HL-60/S4 (cell line): ENCODE measurements around the gene RNF135.
"Not testable (repeated sequence)": the region's sequence is repeated elsewhere in the genome, so short reads cannot be mapped to it uniquely, and the experiment has no call there.

Source experiments
- in situ Hi-C: fragments of 300-500 bp; cut with MboI; formaldehyde crosslinking; loops from 2 replicates; pipeline ENCODE4 v1.14.3; 2022; ENCODE audit warnings: low sequenced_read_pairs

RNF135 gene

DNA sequence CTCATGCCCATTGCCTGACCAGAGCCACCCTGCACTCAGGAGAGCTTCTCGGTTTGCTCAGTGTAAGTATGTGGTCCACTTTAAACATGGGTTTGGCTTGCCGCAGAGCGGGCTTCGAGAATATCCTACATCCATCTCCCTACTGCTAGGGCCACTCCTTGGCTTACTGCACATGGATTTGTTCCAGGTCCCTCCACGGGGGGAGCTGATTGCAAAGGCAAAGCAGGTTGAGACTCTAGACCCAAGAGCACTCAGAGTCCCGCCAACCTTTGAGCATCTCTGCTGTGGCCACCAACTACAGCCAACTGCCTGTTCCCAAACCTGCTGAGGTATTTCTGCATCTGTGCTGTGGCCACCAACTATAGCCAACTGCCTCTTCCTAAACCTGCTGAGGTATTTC, 26.4 kb downstream of the RNF135 start:
- in situ Hi-C loops = no loop called here

DNA sequence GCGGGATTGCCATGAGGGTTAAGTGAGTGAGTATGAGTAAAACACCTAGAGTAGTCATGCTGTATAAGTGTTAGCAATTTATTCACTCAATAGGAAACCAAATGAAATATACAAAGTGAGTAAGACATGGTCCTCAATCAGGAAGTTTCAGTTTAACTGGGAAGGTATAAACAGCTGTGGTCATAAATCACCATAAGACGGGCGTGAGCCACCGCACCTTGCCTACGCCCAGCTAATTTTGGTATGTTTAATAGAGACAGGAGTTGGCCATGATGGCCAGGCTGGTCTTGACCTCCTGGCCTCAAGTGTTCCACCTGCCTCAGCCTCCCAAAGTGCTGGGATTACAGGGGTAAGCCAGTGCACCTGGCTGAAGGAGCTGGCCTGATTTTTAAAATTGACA, 27.0 kb downstream of the RNF135 start:
- in situ Hi-C loops = no loop called here

DNA sequence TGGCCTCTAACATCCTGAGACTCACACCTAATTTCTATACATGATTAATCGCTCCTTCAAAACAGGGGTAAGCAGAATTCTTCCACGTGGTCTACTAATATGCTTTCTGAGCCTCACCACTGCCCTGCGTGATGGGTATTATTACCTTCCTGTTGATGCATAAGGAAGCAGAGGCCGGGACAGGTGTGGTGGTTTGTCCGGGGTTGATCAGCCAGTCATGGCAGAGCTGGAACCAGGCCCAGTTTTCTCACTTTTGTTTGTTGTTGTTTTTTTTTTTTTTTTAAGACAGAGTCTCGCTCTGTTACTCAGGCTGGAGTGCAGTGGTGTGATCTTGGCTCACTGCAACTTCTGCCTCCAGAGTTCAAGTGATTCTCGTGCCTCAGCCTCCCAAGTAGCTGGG, 31.2 kb downstream of the RNF135 start:
- in situ Hi-C loops = loop anchor here (25.0 kb wide), 1 partner anchor 385 kb away; the partner anchor contains the start of gene RAB11FIP4

DNA sequence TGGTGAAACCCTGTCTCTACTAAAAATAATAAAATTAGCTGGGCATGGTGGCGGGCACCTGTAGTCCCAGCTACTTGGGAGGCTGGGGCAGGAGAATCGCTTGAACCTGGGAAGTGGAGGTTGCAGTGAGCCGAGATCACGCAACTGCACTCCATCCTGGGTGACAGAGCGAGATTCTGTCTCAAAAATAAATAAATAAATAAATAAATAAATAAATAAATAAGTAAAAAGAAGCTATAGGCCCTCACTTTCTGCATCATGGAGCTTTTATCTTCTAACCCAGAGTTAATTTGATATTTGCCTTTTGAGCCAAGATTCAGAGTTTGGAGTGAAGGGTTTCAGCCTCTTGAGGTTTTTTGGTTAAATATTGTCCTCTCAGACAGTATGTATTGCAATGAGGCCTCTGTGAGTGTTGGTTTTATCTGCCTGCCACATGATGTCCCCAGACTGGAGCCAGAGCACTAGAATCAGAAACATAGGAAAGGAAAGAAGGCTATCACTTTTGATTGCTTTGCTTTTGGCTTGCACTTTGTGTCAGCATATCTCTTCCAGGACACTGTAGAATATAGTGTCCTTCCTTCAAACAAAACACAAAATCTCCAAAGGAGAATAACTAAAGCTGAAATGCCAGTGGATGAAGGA, 32.5 kb downstream of the RNF135 start:
- in situ Hi-C loops = loop anchor here (25.0 kb wide), 1 partner anchor 384 kb away; the partner anchor contains the start of gene RAB11FIP4

DNA sequence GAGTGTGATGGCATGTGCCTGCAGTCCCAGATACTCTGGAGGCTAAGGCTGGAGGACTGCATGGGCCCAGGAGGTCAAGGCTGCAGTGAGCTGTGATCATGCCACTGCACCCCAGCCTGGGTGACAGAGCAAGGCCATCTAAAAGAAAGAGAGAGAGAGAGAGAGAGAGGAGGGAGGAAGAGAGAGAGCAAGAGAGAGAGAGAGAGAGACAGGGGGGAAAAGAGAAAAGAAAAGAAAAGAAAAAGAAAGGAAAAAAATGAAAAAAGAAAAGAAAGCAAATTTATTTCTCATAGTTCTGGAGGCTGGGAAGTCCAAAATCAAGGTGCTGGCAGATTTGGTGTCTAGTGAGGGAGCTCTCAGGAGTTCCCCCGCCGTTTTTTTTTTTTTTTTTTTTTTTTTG, 33.3 kb downstream of the RNF135 start:
- in situ Hi-C loops = loop anchor here (25.0 kb wide), 1 partner anchor 383 kb away; the partner anchor contains the start of gene RAB11FIP4

DNA sequence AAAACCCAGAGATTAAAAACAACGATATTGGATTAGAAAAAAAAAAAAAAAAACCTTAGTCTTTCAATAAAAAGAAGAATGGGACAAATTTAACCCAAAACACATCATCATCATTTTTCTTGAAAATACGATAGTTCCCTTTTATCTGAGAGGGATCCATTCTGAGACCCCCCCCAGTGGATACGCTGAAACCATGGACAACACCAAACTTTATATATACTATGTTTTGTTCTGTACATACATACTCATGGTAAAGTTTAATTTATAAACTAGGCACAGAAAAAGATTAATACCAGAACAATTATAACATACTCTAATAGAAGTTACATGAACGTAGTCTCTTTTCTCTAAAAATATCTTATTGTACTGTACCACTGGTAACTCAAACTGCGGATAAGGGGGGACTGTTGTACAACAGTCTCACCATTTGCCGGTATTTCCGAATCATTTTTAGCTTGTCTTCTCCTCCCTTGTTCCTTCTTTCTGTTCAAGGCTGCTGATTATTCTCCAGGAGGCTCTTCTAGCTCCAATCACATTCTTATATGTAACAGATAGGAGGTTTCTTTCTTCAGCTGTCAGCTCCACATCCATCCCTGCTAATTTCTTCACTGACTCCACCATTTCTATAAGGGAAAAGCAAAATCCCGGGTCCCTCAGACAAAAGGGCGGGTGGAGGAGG, 37.0 kb downstream of the RNF135 start:
- in situ Hi-C loops = loop anchor here (25.0 kb wide), 1 partner anchor 379 kb away; the partner anchor contains the start of gene RAB11FIP4

DNA sequence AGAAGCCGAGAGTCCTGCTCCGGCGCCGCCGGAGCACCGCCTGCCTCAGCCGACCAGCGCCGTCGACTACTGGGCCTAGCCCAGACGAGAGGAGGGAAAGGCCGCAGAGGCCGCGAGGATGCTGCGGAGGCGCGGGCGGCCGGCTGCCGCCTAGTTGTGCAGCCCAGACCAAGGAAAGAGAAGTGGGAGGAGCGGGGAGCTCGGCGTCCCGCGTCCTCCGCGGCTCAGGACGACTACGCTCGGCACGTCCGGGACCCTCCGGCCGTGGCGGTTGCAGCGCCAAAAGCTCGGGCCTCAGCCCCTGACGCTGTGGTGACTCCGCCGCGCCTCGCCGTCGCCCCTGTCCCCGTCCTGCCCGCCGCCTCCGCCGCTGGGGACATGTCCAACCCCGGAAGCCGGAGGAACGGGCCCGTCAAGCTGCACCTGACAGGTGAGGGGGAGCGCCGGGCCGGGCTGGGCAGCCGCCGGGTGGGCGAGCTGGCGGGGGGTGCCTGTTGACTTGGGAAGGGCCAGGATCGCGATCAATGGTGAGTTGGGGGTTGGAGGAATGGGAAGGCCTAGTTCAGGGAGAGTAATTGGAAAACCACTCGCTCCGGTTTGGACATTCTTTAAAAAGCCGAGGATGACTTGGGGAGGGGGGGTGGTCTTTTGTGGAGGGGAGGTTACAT, 37.7 kb downstream of the RNF135 start:
- in situ Hi-C loops = loop anchor here (25.0 kb wide), 1 partner anchor 379 kb away; the partner anchor contains the start of gene RAB11FIP4

DNA sequence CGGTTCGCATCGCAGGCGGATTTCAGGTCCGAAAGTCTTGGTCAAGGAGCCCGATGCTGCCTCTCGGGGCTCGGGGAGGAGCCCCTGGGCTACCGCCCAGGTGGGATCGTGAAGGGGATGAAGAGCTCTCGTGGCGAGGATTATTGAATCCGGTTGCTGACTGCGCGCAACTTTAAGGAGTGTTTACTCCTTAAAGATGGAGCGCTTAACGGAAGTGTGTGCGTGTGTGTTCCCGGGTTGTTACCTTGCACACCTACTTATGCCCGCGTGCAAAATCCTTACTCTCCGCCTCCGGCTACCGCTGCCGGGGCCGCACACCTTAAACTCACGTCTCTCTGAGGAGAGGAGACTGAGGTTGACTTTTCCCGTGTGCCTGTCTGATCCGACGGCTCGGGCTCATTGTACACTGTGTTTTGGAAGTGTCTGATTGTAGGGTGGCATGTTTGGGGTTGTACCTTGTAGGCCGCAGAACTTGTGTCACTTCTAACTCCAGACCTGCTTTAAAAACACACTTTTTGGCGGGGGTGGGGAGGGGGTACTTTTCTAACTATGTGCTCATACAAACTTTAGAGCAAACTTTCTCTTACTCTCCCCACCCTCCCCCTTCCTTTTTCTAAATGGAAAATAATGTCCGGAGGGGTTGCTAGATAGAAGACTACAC, 38.3 kb downstream of the RNF135 start:
- in situ Hi-C loops = loop anchor here (25.0 kb wide), 1 partner anchor 378 kb away; the partner anchor contains the start of gene RAB11FIP4

DNA sequence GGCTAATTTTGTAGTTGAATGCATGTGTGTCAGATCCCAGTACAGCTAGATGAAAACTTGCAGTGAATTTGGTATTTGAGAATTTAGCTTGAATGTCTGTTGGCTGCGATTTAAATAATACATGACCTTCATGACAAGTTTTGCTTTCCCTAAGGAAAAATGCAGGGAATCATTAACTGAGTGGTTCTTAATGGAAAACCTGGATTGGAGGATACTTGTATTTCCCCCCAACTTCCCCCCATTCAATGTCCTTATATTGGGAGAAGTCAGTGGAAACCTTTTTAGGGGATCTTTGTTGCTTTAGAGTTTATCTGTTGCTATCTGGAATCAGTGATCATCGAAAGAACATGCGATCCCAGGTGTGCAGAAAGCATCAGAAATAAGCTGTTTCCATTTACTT, 39.2 kb downstream of the RNF135 start:
- in situ Hi-C loops = loop anchor here (10.0 to 25.0 kb wide), 2 partner anchors 205 to 377 kb away; partner anchors contain the start of gene RAB11FIP4

DNA sequence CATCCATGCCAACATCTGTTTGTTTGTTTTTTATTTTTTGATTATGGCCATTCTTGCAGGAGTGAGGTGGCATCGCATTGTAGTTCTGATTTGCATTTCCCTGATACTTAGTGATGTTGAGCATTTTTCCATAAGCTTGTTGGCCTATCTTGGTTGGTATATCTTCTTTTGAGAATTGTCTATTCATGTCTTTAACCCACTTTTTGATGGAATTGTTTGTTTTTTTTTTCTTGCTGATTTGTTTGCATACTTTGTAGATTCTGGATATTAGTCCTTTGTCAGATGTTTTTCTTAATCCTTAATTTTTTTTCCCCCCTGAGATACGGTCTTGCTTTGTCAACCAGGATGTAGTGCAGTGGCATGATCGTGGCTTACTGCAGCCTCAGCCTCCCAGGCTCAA, 43.0 kb downstream of the RNF135 start:
- in situ Hi-C loops = loop anchor here (10.0 to 25.0 kb wide), 2 partner anchors 201 to 373 kb away; partner anchors contain the start of gene RAB11FIP4

DNA sequence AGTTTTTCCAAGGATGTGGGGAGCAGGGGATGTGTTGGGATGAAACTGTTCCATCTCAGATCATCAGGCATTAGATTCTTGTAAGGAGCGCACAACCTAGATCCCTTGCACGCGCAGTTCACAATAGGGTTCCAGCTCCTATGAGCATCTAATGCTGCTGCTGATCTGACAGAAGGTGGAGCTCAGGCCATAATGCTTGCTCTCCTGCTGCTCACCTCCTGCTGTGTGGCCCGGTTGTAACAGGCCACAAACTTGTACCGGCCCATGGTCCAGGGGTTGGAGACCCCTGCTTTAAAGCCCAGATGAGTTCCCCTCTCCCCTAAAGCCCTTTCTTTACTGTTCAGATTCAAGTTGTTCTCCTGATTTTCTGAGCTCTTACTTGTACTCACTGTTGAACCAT, 44.8 kb downstream of the RNF135 start:
- in situ Hi-C loops = loop anchor here (10.0 to 25.0 kb wide), 2 partner anchors 199 to 372 kb away; partner anchors contain the start of gene RAB11FIP4

DNA sequence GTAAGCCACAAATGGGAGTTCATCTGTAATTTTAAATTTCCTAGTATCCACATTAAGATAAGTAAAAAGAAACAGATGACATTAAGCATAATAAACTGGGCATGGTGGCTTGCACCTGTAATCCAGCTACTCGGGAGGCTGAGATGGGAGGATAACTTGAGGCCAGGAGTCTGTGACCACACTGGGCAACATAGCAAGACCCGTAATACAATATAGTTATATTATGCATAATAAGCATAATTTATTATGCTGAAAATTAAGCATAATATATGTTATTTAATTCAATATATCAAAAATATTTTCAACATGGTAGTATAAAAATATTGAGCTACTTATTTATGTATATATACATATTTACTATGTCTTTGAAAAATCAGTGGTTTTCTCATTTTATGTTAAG, 48.2 kb downstream of the RNF135 start:
- in situ Hi-C loops = loop anchor here (10.0 to 25.0 kb wide), 2 partner anchors 196 to 368 kb away; partner anchors contain the start of gene RAB11FIP4

DNA sequence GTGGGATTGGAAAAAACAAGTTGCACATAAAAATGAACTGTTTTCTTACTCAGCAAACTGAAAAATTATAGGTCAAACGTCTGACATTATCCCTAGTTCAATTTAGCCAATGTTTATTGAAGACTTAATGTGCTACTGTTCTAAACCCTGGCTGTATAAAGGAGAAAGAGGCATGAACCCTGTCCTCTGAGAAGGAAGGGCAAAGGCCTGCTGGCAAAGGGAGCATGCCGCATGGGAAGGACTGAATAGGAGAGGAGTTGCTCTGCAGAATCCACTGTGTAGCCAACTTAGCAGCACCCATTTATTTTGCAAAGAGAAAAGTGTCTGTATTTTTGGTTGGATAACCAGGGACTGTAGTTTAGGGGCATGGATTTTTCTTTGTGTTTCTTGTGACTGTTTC, 52.3 kb downstream of the RNF135 start:
- in situ Hi-C loops = loop anchor here (25.0 kb wide), 1 partner anchor 364 kb away; the partner anchor contains the start of gene RAB11FIP4

DNA sequence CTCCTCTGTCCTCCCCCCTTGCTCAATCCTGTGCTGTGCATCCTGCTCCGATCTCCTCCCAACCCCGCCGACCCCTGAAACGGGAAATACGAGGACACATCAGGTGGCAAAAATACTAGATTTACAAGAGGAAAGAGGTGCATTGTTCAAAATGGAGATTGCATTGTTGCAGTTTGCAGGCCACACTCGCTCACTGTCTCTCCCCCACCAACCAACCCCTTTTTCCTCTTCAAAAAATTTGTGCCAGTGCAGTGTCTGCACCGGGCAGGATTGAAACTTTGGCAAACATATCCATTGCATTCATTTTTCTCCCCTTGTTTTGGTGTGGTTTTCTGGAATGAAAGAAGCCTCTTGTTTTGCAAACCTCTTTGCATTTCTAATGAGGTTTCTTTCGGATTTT, 61.0 kb downstream of the RNF135 start:
- in situ Hi-C loops = no loop called here

DNA sequence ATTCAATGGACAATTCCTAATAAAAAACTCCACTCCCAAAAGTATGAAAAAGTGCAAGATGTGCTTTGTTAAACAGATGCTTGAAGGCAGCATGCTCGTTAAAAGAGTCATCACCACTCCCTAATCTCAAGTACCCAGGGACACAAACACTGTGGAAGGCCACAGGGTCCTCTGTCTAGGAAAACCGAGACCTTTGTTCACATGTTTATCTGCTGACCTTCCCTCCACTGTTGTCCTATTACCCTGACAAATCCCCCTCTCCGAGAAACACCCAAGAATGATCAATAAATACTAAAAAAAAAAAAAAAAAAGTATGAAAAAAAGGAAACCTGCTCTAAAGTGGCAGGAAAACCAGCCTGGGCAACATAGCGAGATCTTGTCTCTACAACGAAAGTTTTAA, 64.8 kb downstream of the RNF135 start:
- in situ Hi-C loops = not testable (repeated sequence)

DNA sequence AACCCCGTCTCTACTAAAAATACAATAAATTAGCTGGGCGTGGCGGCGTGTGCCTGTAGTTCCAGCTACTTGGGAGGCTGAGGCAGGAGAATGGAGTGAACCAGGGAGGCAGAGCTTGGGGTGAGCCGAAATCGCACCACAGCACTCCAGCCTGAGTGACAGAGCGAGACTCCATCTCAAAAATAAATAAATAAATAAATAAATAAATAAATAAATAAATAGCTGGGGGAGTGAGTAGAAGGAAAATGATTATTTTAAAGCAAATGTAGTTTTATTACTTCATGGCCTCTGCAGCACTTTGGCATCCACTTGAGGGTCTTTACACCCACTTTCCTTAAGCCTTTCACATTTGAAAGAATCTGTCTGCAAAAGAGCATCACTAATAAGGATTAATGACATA, 70.0 kb downstream of the RNF135 start:
- in situ Hi-C loops = not testable (repeated sequence)

DNA sequence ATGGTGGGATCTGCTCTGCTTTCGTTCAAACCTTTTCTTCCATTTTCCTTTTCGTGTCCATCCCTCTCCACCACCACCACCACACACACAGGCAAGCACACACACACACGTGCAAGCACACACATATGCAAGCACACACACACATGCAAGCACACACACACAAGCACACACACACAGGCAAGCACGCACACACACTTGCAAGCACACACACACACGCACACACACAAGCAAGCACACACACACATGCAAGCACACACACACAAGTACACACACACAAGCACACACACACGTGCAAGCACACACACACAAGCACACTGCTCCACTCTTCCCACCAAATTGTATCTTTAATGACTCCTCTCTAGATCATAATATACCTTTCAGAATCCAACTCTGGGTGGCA, 71.5 kb downstream of the RNF135 start:
- in situ Hi-C loops = not testable (repeated sequence)

DNA sequence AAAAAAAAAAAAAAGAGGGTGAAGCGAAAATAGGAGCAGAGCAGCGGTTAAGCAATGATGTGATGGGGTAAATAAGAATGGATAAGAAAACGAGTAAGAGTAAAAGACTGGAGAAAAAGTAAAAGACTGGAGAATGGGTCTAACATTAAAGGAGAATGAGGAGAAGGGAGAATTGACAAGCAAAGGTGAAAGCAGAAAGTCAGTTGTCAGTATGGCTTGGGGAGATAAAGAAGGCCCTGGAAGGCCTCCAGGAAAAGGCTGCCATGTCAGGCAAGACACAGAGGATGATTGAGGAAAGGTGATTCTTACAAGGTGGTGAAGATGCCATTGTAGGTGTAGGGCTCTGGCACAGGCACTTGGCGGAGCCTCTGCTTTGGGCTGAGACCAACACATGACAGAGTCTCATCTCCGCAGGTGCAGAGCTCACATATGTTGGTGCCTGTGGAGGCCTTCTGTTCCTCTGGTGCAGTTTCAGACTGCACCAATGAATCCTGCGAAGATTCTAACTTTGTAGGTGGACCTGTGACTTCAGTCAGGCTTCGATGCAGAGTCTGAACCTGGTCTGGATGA, 76.1 kb downstream of the RNF135 start:
- in situ Hi-C loops = not testable (repeated sequence)

DNA sequence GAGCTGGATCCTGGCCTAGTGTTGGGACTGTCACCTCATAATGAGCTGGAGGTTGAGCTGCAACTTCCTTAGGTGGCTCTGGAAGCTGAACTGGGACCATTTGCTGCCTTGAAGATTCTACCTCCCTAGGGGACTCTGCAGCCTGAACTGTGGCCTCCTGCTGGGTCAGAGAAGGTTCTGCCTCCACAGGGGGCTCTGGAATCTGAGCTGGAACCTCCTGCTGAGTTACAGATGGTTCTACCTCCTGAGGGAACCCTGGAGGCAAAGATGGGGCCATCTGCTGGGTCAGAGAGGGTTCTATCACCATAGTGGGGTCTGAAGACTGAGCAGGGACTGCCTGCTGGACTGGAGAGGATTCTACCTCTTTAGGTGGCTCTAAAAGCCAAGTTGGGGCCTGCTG, 77.3 kb downstream of the RNF135 start:
- in situ Hi-C loops = no loop called here

DNA sequence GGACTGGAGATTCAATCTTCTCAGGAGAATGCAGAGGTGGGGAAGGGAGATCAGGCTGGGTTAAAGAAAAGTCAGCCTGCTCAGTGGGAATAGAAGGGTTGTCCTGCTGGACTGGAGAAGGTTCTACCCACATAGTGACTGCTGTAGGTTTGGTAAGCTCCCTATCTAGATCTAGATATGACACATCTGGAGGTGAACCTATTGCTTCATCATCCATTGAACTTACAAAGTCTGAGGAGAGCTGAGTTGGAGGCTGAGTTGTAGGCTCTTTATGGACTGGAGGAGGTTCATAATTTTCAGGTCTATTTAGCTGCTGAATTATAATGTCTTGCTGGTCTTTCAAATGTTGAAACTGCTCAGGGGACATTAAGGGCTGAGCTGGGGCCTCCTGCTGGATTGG, 77.9 kb downstream of the RNF135 start:
- in situ Hi-C loops = no loop called here
